SK-N-MC (cell line): ENCODE measurements around the gene DGKZ.

ENCODE experiments used
- EZH2 ChIP-seq: fragments of 200-600 bp; sonication (generic); IDR thresholded peaks from one replicate; pipeline ENCODE4 v1.6.1; 2017; ENCODE audit warnings: antibody characterized with exemption
- POLR2AphosphoS5 ChIP-seq: IDR thresholded peaks from 2 replicates; pipeline ENCODE4 v1.6.1; 2012; ENCODE audit warnings: mild to moderate bottlenecking, low read depth, low read length, borderline replicate concordance

DNA sequence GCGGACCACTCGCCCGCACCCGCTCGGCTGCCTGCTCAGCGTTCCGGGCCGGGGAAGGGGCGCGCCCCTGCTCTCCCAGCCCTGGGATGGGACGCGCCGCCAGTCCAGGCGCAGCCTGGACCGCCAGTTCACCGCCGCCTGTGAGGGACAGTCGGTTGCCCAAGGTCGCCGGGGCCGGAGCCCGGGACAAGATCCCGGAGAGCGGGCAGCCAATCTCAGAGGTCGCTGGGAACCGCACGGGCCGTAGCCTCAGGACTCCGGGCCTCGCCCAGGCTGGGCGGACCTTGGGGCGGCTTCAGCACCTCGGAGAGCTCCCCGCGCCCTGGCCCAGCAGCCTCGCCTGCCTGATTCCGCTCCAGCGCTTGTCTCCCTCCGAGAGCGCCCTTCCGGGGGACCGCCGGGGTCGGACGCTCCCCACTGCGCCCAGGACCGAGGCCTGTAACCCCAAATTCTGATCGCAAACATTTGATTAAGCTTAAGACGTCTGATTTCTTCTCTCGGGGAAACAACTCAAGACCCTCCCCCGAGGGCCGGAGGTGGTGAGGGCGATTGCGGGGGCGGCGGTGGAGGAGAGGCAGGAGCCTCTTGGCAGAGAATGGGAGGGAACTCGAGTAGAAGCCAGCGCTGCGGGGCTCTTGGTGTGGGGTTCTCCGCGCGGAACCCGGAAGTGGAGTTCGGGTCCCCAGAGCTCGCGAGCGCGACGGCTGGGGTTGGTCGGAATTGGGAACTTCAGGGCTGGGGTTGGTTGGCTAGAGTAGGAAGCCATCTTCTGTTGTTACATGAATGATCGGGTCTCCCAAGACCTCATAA, 45.4 kb downstream of the DGKZ start:
- TF ChIP-seq POLR2AphosphoS5: 0 out of 2 replicates have a peak, but pooled peaks have one; percentile 12
- no peak for TF ChIP-seq EZH2
